Activated CD4-positive, alpha-beta T cell treated with anti-CD3 and anti-CD28 coated beads, Interleukin-10, Interleukin-2, amounts not matched to agents 100 ng/mL and 50 ng/mL, durations not matched to agents 16 hours and 8 hours (primary cell): ENCODE results near the gene FHIT.

Source experiments
- DNase-seq: peaks from one replicate; pipeline ENCODE4 v3.0.0-alpha.2; 2020

The FHIT gene

DNA sequence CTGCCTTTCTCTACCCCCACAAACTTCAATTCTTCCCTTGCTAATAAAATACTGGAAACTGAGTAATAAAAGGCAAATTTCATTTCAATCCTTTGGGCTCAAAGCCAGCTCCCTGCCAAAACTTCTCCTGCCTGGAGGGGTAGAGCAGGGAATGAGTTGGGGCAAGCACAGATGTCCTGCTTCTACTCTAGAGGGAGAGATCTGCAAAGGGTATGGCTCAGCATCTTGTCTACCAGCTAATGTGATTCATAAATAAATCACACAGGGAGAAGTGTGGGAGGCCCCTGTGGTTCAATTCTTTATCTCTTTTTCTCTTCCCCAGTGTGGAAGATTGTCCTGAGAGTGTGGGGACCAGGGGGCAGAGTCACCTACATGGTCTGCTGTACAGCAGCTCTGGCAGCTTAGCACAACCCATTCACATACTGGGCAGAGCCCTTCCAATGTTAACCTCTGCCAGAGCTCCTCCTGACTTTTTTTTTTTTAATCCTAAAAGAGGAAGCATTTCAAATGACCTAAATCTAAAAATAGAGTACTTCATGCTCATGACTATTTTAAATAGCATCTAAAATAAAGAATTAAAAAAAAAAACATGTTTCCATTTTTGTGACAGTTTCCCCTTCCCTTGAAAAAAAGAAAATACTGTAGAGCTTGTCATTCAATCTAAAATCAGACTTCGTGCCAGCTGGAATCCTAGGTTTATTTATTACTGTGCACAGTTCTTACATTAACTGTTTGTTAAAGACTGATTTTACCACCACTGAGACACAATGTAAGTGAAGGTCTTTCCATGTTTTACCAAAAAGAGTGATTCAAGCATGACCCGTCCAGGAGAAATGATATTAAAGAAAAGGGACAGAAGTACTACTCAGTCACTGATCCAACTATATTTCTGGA lies 1117.7 kb downstream of the FHIT start:
- no peak for DNase-seq

DNA sequence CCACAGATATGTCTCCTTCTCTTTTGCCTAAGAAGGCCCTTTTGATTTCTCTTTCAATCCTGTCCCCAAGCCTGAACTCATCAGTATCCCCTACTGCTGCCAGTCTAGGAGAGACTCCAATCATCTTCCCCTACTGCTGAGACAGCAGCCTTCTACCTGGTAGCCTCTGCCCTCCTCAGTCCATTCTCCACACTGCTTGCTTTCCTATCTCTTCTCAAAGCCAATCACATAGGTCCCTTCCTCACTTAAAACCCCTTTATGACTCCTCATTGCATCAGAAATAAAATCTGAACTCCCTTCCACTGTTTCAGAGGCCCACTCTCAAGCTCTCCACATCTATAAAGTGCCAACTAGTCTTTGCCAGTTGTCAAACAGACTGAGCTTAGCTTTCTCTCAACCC lies 1119.6 kb downstream of the FHIT start:
- no peak for DNase-seq

DNA sequence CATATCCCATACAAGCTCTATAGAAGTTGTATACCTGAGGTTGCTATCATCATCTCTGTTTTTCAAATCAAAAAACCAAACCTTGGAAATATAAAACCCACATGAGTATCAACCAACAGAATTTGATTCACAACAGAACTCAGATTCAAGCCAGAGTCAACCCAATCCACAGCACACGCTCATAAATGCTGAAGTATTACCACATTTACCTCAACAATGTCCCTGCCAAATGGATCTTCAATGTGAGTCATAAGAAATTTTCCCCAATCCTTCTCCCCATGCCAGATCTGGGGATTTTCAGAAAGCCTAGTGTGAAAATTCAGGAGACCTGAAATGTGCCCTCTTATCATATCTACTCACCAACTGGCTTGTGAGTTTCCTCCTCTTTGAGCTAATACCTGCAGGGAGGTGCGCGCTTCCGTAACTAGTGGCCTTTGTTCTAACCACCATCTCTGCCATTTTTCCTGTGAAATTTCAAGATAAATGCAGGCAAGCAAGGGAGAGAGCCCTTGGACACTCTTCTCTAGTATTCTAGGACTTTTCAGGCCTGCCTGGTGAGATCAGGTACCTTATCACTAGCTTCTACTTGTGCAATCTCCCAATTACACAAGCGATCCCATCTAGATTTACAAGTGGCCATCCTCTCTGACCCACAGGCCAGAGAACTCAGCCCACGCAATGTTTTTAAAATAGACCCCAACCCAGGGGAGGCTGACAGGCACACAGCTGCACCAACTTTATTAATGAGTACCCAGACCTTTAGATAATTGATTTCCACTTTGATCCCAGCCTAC lies 1124.5 kb downstream of the FHIT start:
- no peak for DNase-seq

DNA sequence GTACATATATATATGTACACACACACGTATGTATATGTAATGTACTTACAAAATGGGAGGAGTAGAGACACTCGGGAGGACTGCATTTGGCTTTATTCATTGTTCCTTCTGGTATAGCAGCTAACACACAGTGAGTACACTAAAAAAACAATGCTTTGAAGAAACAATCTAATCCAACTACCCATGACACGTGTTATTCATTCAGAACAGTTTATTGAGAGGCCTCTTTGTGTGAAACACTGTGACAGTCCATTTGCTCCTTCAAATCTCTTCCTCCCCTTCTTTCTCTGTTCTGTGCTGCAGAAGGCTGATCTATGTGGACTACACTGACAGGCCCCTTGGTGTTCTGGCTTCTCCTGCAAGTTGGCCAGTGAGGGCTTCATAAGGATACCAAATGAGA lies 1125.6 kb downstream of the FHIT start:
- DNase-seq, result no peak

DNA sequence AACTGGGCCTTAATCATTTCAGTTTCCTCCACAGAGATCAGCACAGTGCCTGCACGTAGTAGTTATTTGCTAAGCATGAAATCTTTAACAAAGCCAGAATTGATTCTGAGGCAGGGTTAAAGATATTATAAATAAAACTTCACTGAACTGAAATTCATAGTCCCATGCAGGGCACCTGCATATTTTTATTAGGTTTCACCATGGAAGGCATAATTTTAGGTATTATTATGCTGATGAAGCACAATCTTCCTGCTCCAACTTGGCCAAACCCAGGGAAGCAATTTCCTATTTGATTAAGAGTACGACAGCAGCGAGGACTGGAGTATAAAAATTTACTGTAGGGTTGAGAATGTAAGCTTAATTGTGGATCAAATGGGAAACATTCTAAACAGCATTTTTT lies 1131.0 kb downstream of the FHIT start:
- no peak for DNase-seq

DNA sequence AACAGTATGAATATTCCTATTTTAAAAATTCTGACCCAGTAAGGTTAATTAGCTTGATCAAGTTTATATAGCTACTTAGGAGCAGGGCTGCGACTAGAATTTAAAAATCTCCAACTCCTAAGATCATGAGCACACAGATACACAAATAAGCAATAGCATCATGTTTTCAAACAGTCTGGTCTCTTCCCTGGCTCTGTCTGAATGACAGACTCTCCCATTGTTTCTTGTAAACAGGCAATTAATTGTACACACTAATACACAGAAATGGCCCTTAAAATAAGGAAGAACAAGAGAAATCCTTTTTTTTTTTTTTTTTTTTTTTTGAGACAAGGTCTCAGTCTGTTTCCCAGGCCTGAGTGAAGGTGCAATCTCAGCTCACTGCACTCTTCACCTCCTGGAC lies 1137.1 kb downstream of the FHIT start:
- no peak for DNase-seq

DNA sequence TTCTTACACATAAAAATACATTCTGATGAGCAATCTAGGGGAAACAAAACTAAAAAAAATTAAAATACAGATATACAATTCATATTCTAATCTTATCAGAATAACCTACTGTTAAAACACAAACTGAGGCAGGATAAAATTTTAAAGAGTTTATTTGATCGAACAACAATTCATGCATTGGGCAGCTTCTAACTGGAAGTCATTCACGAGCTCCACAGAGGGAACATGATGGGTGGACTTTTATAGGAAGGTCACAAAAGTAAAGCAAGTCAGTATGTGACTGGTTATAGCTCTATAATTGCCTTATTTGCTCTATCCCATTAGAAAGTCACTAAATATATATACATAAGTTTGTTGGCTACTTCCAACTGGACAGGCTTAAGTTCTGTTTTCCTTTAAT lies 1144.0 kb downstream of the FHIT start:
- DNase-seq, result no peak

DNA sequence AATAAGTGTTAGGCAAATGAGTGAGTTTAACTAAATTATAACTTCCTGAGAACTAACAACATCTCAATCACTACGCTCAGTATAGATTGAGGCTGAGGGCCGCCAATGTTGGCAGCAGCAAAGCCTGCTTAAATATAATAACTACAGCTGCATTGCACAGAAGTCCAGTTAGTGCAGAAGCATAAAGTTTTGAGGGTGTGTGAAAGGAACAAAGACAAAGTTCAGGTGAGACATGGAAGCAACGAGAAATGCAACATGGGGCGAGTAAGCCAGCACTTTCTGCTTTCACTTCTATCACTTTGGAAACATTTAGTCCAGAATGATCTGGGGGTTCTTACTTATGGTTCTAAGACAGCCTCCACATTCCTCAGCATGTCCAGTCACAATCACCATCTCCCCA lies 1149.1 kb downstream of the FHIT start:
- DNase-seq, result no peak

DNA sequence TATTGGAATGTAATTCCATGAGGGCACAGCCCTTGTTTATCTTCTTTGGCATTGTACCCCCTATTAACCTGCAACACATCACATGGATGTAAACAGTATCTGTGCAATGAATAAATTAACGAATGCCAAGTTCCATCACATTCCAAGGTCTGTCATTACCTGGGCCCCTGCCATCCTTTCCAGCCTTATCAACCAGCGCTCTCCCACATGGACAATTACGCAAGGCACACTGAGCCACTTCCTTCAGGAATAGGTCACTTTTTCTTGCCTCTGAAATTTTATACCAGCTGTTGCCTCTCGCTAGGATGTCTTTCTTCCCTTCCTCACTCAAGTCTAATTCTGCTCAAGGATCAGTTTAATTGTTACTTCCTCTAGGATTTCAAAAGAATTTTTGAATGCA lies 1149.6 kb downstream of the FHIT start:
- DNase-seq, result no peak

DNA sequence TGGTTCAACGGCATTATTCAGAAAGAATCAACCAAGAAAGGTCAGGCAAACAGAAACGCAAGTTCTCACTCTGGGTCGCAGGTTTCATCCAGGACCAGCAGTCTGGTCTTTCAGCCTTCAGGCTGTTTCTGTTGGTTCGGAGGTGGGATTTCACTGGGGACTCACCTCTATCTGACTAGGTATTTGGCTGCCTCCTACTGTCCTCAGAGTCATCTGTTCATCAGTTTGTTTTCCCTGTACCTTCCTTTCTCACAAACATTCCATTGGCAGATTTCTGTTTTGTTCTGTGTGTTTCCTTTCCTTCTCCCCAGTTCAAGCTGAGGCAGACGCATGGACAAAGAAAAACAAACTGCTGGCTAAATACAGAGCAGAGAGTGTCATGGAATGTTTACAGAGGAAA lies 1154.8 kb downstream of the FHIT start:
- no peak for DNase-seq

DNA sequence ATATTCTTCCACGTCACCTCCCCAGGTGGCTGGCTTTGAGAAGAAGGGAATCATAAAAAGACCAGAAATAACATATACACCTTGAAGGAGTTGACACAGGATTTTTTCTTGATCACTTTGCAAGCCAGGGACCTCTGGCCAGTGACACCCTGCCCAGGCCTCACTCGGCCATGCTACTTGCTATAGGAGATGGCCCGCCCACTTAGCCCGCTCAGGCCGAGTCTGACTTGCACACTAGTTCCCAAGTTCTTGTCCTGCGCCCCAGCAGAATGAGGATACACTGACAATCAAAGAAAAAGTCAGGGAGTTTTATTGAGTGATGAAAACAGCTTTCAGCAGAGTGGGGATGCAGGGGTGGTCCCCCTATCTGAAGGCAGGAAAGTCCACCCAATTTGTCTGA lies 1155.3 kb downstream of the FHIT start:
- DNase-seq, result no peak

DNA sequence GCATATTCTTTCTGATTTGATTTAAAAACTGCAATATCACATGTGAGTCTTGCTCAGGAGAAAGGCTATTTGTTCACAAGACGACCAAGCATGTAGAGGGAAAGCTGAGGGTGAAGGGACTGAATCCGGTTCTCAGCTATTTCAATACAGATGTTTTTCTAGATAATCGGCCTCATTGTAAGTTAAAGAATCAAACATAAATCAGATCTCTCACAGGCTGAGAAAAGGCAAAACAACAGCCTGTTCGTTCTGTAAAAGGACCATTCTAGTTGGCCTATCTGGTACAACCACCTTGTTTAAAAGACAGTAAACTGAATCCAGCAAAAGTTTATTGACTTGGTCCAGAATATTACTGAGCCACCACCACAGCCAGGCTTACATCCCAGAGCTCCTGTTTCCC lies 1155.7 kb downstream of the FHIT start:
- no peak for DNase-seq

DNA sequence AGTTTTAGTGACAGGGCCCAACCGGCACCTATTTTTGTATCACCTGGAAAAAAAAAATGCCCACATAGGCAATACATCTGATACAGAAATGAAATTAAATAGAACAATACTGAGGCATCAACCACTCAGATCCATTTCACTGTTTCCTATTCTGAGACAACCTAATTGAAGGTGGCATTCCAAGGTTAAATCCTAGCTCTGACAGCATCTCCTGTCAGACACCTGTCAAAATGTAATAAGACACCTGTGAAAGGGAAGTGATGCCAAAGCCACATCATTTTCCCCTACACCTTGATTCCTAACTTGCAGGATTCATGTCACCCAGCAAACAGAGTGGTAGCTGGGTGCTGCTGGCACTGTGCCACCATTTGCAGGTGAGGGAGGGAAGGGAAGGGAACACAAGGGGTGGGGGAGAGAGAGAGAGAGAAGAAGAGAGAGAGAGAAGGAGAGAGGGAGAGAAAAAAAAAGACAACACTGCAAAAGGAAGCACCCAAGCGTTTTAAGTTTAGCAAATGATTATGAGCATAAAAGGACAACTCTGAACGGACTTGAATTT lies 1156.8 kb downstream of the FHIT start:
- no peak for DNase-seq

DNA sequence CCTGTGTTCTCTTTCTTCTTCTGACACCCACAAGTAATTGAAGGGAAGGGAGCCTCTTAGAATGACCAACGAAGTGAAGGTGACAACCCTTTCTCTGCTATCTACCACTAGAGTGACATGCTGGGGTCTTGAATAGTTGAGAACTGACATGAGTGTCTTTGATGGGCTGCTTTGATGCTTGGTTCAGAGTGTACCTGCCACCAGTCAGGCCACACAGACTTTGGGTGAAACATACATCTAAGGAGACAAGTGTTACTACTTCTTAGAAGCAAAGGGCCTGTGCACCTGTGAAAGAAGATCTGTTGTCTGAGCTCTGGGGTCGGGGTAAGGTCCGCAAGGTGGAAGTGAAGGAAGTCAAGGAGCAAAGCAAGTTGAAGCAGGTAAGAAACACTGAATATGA lies 1160.7 kb downstream of the FHIT start:
- no peak for DNase-seq

DNA sequence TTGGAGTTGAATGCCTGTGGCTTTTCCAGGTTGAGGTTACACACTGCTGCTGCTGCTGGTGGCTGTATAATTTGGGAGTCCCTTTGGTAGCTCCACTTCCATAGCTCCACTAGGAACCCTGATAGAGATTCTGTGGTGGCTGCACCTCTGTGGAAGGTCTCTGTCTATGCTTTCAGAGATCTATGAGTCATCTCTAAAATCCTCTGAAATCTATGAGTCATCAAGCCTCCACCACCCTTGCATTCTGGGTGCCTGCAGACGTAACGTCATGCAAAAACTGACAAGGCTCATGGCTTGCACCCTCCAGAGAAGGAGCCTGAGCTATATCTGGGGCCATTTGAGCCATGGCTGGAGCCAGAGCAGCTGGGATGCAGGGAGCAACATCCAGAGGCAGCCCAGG lies 1164.4 kb downstream of the FHIT start:
- peak; percentile 87 for DNase-seq

DNA sequence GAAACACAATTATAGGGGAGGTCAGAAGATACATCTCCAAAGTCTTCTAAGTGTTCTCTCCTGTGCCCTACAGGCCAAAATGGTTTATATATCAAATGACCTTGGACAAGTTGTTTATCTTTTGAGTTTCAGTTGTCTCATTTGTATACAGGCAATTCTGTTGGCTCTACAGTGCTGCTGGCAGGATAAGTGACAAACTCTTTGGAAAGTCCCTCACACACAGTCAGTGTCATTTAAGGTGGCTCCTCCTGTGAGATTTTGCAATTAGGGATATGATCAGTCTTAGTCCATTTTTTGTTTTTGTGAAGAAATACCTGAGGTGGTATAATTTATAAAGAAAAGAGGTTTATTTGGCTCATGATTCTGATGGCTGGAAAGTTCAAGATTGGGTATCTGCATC lies 1165.6 kb downstream of the FHIT start:
- peak; percentile 52 for DNase-seq

DNA sequence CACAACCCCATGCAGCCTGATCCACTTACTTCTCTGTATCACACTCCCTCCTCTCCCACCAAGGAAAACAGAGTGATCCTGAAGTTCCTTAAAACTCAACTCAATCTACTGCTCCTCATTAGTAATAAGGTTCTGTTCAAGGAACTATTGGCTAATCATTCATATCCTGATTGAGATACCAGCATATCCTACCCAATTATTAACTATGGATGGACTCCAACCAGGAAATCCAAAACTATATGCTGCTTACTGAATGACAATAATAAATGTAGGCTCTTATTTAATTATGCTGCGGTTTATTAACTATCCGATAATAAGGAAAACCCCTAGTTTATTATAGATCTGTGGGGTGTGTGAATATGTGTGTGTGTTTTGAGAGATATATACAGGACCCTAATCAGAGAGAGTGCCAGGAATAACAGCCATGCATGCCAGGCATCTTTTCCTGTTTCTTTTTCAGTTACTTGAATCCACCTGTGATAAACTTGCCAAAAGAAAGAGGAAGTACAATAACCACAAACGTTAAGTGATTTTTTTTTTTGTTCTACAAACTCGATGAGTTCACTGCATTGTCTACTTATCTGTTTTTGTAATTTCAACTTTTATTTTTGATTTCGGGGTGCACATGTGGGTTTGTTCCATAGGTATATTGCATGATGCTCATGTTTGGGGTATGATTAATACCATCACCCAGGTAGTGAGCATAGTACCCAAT lies 1169.7 kb downstream of the FHIT start:
- DNase-seq, result no peak

DNA sequence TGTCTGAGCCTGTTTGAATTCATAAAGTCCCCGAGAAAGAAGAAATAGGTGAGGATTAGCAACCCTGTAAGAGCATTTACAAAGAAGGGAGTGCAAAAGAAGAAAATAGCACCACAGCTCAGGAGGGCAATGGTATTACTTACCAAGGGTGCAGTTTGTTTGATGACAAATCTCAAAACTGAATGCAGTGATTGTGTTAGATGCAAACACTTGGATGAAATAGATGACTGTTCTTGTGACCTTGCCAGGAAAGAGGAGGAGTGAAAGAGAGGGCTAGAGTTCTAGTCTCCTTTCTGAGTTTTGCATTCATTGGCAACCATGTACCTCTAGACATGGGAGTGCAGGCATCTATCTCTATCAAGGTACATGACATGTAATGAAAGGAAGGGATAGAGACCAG lies 1170.6 kb downstream of the FHIT start:
- DNase-seq, result peak; percentile 89

DNA sequence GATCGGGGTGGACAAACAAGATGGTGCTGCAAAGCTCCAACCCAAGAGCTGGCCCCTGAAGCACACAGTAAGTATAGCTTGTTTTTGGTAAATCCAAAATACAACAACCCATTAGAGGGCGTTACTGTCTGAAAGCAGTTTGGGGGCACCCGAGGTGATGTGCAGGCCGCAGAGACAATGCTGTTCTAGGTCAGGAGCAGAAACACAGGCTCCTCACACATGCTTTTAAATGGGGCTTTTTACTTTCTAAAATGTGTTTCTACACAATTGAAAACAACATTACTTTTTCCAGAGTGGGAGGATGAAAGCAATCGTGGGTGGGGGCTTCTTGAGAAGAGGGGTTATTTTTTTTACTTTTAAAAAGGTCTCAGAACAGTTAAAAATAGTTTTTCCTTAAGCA lies 1172.2 kb downstream of the FHIT start:
- peak; percentile 65 for DNase-seq

DNA sequence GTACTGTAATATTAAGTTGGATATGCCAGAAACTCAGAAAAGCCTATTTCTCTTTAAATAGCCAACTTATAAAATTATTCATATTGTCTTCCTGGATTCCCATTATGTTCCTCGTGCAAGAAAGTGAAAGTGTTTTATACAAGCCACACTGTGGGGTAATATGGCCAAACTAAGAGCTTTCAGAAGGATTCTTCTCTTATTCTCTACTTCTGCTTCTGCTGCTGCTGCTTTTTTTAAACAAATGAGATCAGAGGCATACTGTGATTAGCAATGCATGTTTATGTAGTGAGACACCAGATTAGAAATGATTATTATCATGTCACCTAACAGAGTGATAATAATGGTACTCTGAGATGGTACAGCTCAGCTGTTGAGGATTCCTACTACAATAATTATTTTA lies 1174.9 kb downstream of the FHIT start:
- DNase-seq, result no peak

DNA sequence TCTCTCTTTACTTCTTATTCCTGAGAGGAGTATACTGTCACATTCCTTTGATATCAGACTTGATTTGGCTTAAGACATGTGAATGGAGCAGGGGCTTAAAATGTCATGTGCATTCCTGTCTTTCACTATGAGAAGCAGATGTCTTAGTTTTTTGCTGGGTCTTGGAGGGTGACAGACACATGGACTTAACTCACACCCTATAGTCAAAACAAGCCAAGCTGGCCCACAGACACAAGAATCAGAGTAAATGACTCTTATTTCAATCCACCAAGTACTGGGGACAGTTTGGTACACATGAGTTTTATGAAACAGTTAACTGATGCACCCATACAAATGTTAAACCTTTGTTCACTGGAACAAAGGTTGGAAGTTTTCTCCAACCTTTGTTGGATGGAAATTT lies 1177.3 kb downstream of the FHIT start:
- DNase-seq, result no peak

DNA sequence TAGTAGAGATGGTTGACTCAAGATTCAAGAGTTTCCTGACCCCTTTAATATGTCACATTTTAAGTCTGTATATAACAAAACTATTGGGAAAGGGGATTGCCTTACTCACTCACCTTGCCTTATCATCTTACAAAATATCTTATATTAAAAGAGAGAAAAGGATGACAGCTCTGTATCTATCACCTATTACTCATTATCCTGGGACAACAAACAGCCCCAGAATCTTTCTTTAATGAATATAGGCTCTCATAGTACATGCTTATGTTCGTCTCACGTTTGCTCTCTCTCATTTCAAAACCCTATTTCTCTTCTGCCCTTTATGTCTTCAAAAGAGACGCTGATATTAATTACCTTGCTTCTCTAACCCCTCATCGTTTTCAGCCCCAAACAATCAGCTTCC lies 1178.0 kb downstream of the FHIT start:
- DNase-seq, result no peak

DNA sequence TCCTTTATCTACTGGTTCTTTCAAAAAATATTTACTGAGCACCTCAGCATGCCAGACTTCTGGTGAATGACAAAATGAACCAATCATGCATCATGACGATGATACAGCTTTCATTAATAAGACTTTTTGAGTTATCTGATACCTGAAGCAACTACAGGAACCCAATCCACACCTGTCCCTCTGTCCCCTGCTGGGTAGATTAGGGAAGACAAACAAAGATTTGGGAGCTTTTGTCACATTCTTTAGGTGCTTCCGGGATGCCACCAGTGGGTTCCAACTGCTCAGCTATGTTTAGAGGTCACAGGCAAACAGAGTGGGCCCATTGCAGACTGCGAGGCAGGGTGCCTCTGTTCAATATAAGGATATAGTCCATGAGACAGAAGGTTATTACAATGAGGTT lies 1180.9 kb downstream of the FHIT start:
- DNase-seq, result no peak
